HCT116 (cell line): ENCODE measurements around the gene PPIC. TPM values are rescaled to one million over a fixed set of nuclear protein-coding genes. Genes with fewer than 3 reads are reported as not detected.

Experiments used
- ATAC-seq: fragments of 200-7000 bp; cut with Tn5 transposase; 2 replicates; pipeline ENCODE4 v1.9.1; 2020; ENCODE audit warnings: mild to moderate bottlenecking, moderate library complexity
- BruUV-seq: library from RNA; stranded (reverse); fragments of 400-500 nt; replicated peaks from 2 replicates; lab custom pipeline; 2021; lab: Mats Ljungman, UMichigan
- CTCF ChIA-PET: fragments of 300-600 bp; sonication (Branson Sonifier 250); formaldehyde crosslinking; loops from one replicate; lab custom pipeline; 2021; ENCODE audit warnings: antibody characterized with exemption; lab: Charles Lee
- POLR2A ChIA-PET: fragments of 300-600, 350-600 bp; sonication (Branson Sonifier 250); formaldehyde crosslinking; loops from one replicate; lab custom pipeline; 2021; ENCODE audit warnings: antibody characterized with exemption; lab: Charles Lee
- RAD21 ChIA-PET, 2 experiments: fragments of 300-600 bp; sonication (Branson Sonifier 250); formaldehyde crosslinking; loops; one replicate each; lab custom pipeline; 2023; ENCODE audit warnings: low total read pairs in 2 of 2; ENCODE audit not compliant: uncharacterized antibody in 2 of 2, unreplicated experiment in 2 of 2, low non-redundant PET in 1 of 2; lab: Charles Lee
- DNase-seq: peaks from one replicate; pipeline ENCODE4 v3.0.0-alpha.2; 2010; ENCODE audit warnings: low read depth, low spot score
- H2AFZ ChIP-seq: fragments of 200-600 bp; shearing (Covaris generic), sonication (generic); 2 replicates; pipeline ENCODE4 v1.6.1; 2017; ENCODE audit warnings: low read depth, mixed run types, mixed read lengths, antibody characterized with exemption, low read length; ENCODE audit not compliant: poor library complexity, severe bottlenecking
- H3K27ac ChIP-seq: 2 replicates; pipeline ENCODE4 v1.5.1; 2012; ENCODE audit warnings: low read depth, low read length
- H3K27me3 ChIP-seq: fragments of 200-600 bp; sonication (generic); 2 replicates; pipeline ENCODE4 v1.6.1; 2016; ENCODE audit warnings: mixed run types, low read length, mixed read lengths; ENCODE audit not compliant: insufficient read depth
- H3K36me3 ChIP-seq, 2 experiments: fragments of 200-500 bp in 1 of 2; fragments of 200-600 bp in 1 of 2; sonication (Bioruptor generic) in 1 of 2; sonication (generic) in 1 of 2; 2 replicates each; pipeline versions ENCODE4 v1.5.1 to v1.6.1; 2014 to 2016; ENCODE audit warnings: low read length in 2 of 2, inconsistent platforms in 1 of 2, mixed read lengths in 1 of 2, mixed run types in 1 of 2; ENCODE audit not compliant: insufficient read depth in 2 of 2, control insufficient read depth in 1 of 2
- H3K4me1 ChIP-seq, 2 experiments: fragments of 200-600 bp in 1 of 2; sonication (generic) in 1 of 2; 2 replicates each; pipeline versions ENCODE4 v1.5.1 to v1.6.1; 2012 to 2017; ENCODE audit warnings: low read length in 2 of 2, inconsistent platforms in 1 of 2, mild to moderate bottlenecking in 1 of 2, mixed read lengths in 1 of 2, mixed run types in 1 of 2, moderate library complexity in 1 of 2; ENCODE audit not compliant: insufficient read depth in 2 of 2, control insufficient read depth in 1 of 2
- H3K4me2 ChIP-seq: fragments of 200-600 bp; sonication (generic); 2 replicates; pipeline ENCODE4 v1.6.1; 2017; ENCODE audit warnings: mixed run types, low read length, mixed read lengths
- H3K4me3 ChIP-seq, 2 experiments: fragments of 200-600 bp in 1 of 2; sonication (generic) in 1 of 2; replicated peaks in 1 of 2; 2 replicates each; pipeline ENCODE4 v1.5.1; 2011 to 2016; ENCODE audit warnings: low read length in 2 of 2, control low read depth in 1 of 2, low read depth in 1 of 2, mild to moderate bottlenecking in 1 of 2, mixed read lengths in 1 of 2, mixed run types in 1 of 2
- H3K79me2 ChIP-seq: fragments of 200-600 bp; sonication (generic); 2 replicates; pipeline ENCODE4 v1.6.1; 2017; ENCODE audit warnings: mild to moderate bottlenecking, mixed run types, low read length, moderate library complexity, mixed read lengths; ENCODE audit not compliant: insufficient read depth
- H3K9ac ChIP-seq: fragments of 200-600 bp; sonication (generic); 2 replicates; pipeline ENCODE4 v1.6.1; 2016; ENCODE audit warnings: low read length, mixed read lengths
- H3K9me2 ChIP-seq: fragments of 200-600 bp; sonication (generic), shearing (Covaris generic); 2 replicates; pipeline ENCODE4 v1.6.1; 2017; ENCODE audit warnings: mixed run types, mild to moderate bottlenecking, moderate library complexity; ENCODE audit not compliant: insufficient read depth
- H3K9me3 ChIP-seq, 2 experiments: fragments of 200-500 bp in 1 of 2; fragments of 200-600 bp in 1 of 2; sonication (Bioruptor generic) in 1 of 2; sonication (generic) in 1 of 2; 2 replicates each; pipeline ENCODE4 v1.6.1; 2014 to 2017; ENCODE audit warnings: low read length in 2 of 2, mixed read lengths in 2 of 2, inconsistent platforms in 1 of 2, low read depth in 1 of 2, mild to moderate bottlenecking in 1 of 2, mixed run types in 1 of 2, moderate library complexity in 1 of 2; ENCODE audit not compliant: control insufficient read depth in 1 of 2, insufficient read depth in 1 of 2
- H4K20me1 ChIP-seq: fragments of 200-600 bp; sonication (generic), shearing (Covaris generic); 2 replicates; pipeline ENCODE4 v1.6.1; 2017; ENCODE audit warnings: mixed run types, mild to moderate bottlenecking, moderate library complexity; ENCODE audit not compliant: insufficient read depth
- CTCF ChIP-seq, 3 experiments: fragments of 200-600 bp in 1 of 3; sonication (generic) in 1 of 3; IDR thresholded peaks in 2 of 3; conservative IDR thresholded peaks in 1 of 3; 2 replicates each; pipeline ENCODE4 v1.5.1; 2012 to 2017; ENCODE audit warnings: low read depth in 2 of 3, low read length in 2 of 3, antibody characterized with exemption in 1 of 3, borderline replicate concordance in 1 of 3, control low read depth in 1 of 3, mild to moderate bottlenecking in 1 of 3, mixed read lengths in 1 of 3, mixed run types in 1 of 3, moderate library complexity in 1 of 3; ENCODE audit not compliant: insufficient read depth in 1 of 3
- EGR1 ChIP-seq: IDR thresholded peaks from 2 replicates; pipeline ENCODE4 v1.6.1; 2012; ENCODE audit warnings: low read depth
- ELF1 ChIP-seq: IDR thresholded peaks from 2 replicates; pipeline ENCODE4 v1.6.1; 2012; ENCODE audit warnings: low read depth, borderline replicate concordance
- EZH2phosphoT487 ChIP-seq: fragments of 200-600 bp; IDR thresholded peaks from 2 replicates; pipeline ENCODE4 v1.6.1; 2018; ENCODE audit warnings: antibody characterized with exemption, borderline replicate concordance
- MAX ChIP-seq: IDR thresholded peaks from 2 replicates; pipeline ENCODE4 v1.6.1; 2012
- RAD21 ChIP-seq: IDR thresholded peaks from 2 replicates; pipeline ENCODE4 v1.6.1; 2012; ENCODE audit warnings: low read depth, mild to moderate bottlenecking
- REST ChIP-seq: IDR thresholded peaks from 2 replicates; pipeline ENCODE4 v1.6.1; 2012; ENCODE audit warnings: low read depth
- SP1 ChIP-seq: IDR thresholded peaks from 2 replicates; pipeline ENCODE4 v1.6.1; 2012; ENCODE audit warnings: low read depth
- SRF ChIP-seq: IDR thresholded peaks from 2 replicates; pipeline ENCODE4 v1.6.1; 2012; ENCODE audit warnings: low read depth
- ZFX ChIP-seq: fragments of 450-650 bp; IDR thresholded peaks from 2 replicates; pipeline ENCODE4 v1.6.1; 2017
- intact Hi-C: fragments of 100-400 bp; cut with micrococcal nuclease; formaldehyde crosslinking; loops from 2 replicates; pipeline ENCODE4 v1.10.0; 2022
- total RNA-seq: library from RNA; stranded (reverse); gene quantifications from one replicate; pipeline ENCODE4 v1.2.1, GENCODE V29; 2021; ENCODE audit not compliant: unreplicated experiment

The PPIC gene
- total RNA-seq, 1 experiment from 2014 or later: 21.5 TPM

GRCh38 chr5:122984425-122984824, 52.1 kb downstream of the PPIC start:
- BruUV-seq: no TSS peak
- intact Hi-C loops: no loop called here
- ChIA-PET RAD21 (no interaction called here), CTCF (no interaction called here), POLR2A (no interaction called here)
- Histone ChIP-seq H2AFZ (no peak overlapping the region), H4K20me1 (no peaks in the 10 kb centered on the region), H3K79me2 (no peaks in the 10 kb centered on the region), H3K4me2 (no peak overlapping the region), H3K36me3 (no peaks in the 10 kb centered on the region), H3K4me3 (no peak overlapping the region), H3K4me1 (no peaks in the 10 kb centered on the region), H3K9me3 (no peaks in the 10 kb centered on the region), H3K9me2 (no peaks in the 10 kb centered on the region), H3K27ac (no peak overlapping the region), H3K27me3 (no peaks in the 10 kb centered on the region), H3K9ac (no peak overlapping the region)
- ATAC-seq (no peak), DNase-seq (no peak)
- no peak for TF ChIP-seq ELF1
- TF ChIP-seq ZFX: no peak
- TF ChIP-seq MAX: no peak
- TF ChIP-seq RAD21: no peak
- no peak for TF ChIP-seq EZH2phosphoT487
- TF ChIP-seq CTCF (IDR thresholded peaks at IDR 0.05 in 2 of 3, conservative IDR thresholded peaks at IDR 0.05 in 1 of 3; ENCODE audit: borderline replicate concordance in 1 of 3, insufficient read depth in 1 of 3, low read depth in 2 of 3, low read length in 2 of 3): no peak
- no peak for TF ChIP-seq SRF
- TF ChIP-seq SP1: no peak
- no peak for TF ChIP-seq EGR1

GRCh38 chr5:122982376-122982775, 54.1 kb downstream of the PPIC start:
- DNase-seq: no peak
- CTCF ChIA-PET: no interaction called here
- H3K79me2 ChIP-seq: no peaks in the 10 kb centered on the region
- no peaks in the 10 kb centered on the region for H4K20me1 ChIP-seq
- no peaks in the 10 kb centered on the region for H3K4me1 ChIP-seq
- no peak overlapping the region for H3K4me3 ChIP-seq
- TF ChIP-seq ELF1 (no peak), REST (no peak)
- TF ChIP-seq, all 23 proteins: peak for 0
- no peaks in the 10 kb centered on the region for H3K9me2 ChIP-seq
- H3K27me3 ChIP-seq: no peaks in the 10 kb centered on the region
- ChIA-PET RAD21 (no interaction called here), POLR2A (no interaction called here)
- no TSS peak for BruUV-seq
- ATAC-seq: no peak
- intact Hi-C loops: no loop called here
- no peak overlapping the region for H3K27ac ChIP-seq
- H2AFZ ChIP-seq: no peak overlapping the region
- no peaks in the 10 kb centered on the region for H3K9me3 ChIP-seq
- no peak overlapping the region for H3K9ac ChIP-seq
- no peak overlapping the region for H3K4me2 ChIP-seq
- H3K36me3 ChIP-seq: no peaks in the 10 kb centered on the region
